ENCODE data around the gene CPPED1.

Gene CPPED1

GRCh38 chr16:12728469-12728868, 75.2 kb downstream of the CPPED1 start:
- no peak for DNase-seq

GRCh38 chr16:12724226-12724625, 79.5 kb downstream of the CPPED1 start:
- DNase-seq: no peak

- DNase-seq: no peak
Observed at GRCh38 chr16:12723681-12724080, 80.0 kb downstream of the CPPED1 start.

GRCh38 chr16:12721841-12722421, 81.8 kb downstream of the CPPED1 start:
- no peak for DNase-seq

GRCh38 chr16:12719972-12720371, 83.7 kb downstream of the CPPED1 start:
- DNase-seq: no peak

GRCh38 chr16:12716658-12717057, 87.0 kb downstream of the CPPED1 start:
- DNase-seq: no peak

GRCh38 chr16:12709807-12710206, 93.9 kb downstream of the CPPED1 start:
- no peak for DNase-seq

GRCh38 chr16:12708266-12708665, 95.4 kb downstream of the CPPED1 start:
- no peak for DNase-seq

GRCh38 chr16:12706628-12707027, 97.1 kb downstream of the CPPED1 start:
- no peak for DNase-seq

- DNase-seq: no peak
Observed at GRCh38 chr16:12704492-12705111, 99.1 kb downstream of the CPPED1 start.

GRCh38 chr16:12703935-12704334, 99.8 kb downstream of the CPPED1 start:
- no peak for DNase-seq

GRCh38 chr16:12700161-12700560, 103.5 kb downstream of the CPPED1 start:
- DNase-seq: no peak

GRCh38 chr16:12699161-12699560, 104.5 kb downstream of the CPPED1 start:
- DNase-seq: no peak

GRCh38 chr16:12697437-12697836, 106.2 kb downstream of the CPPED1 start:
- no peak for DNase-seq

GRCh38 chr16:12695454-12695853, 108.2 kb downstream of the CPPED1 start:
- no peak for DNase-seq

GRCh38 chr16:12690024-12690423, 113.7 kb downstream of the CPPED1 start:
- no peak for DNase-seq

- DNase-seq: no peak
Observed at GRCh38 chr16:12688951-12689850, 114.5 kb downstream of the CPPED1 start.

- DNase-seq: no peak
Observed at GRCh38 chr16:12685806-12686205, 117.9 kb downstream of the CPPED1 start.

- DNase-seq: no peak
Observed at GRCh38 chr16:12682432-12683165, 121.1 kb downstream of the CPPED1 start.

GRCh38 chr16:12681653-12682052, 122.0 kb downstream of the CPPED1 start:
- no peak for DNase-seq

GRCh38 chr16:12680531-12680930, 123.2 kb downstream of the CPPED1 start:
- no peak for DNase-seq

GRCh38 chr16:12679660-12680272, 123.9 kb downstream of the CPPED1 start:
- no peak for DNase-seq

- DNase-seq: no peak
Observed at GRCh38 chr16:12678983-12679382, 124.7 kb downstream of the CPPED1 start.
